HG03342 (cell line): ENCODE measurements around the gene LRMDA.

Experiments
- ATAC-seq: cut with Tn5 transposase; IDR thresholded peaks from one replicate; pipeline ENCODE4 v1.9.1; 2021; ENCODE audit warnings: mild to moderate bottlenecking, moderate library complexity; ENCODE audit not compliant: unreplicated experiment

Gene LRMDA

DNA sequence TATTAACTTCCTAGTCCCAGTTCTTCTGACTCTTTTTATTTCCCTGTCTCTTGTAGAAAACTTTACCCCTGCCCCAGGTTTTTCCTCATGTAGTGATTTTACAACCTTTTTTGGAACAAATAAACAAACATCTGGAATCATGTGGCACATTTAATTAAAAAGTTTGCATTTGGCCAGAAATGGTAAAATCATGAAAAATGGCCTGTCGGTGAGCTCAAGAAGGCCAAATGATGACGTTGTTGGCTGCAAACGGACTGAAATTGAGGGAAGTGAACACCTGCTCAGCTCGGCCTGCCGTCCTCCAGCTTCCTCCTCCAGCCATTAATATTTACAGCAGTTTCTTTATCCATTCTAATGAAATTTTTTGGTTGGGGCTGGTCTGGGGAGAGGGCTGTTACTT, 902.8 kb downstream of the LRMDA start:
- ATAC-seq: no peak

DNA sequence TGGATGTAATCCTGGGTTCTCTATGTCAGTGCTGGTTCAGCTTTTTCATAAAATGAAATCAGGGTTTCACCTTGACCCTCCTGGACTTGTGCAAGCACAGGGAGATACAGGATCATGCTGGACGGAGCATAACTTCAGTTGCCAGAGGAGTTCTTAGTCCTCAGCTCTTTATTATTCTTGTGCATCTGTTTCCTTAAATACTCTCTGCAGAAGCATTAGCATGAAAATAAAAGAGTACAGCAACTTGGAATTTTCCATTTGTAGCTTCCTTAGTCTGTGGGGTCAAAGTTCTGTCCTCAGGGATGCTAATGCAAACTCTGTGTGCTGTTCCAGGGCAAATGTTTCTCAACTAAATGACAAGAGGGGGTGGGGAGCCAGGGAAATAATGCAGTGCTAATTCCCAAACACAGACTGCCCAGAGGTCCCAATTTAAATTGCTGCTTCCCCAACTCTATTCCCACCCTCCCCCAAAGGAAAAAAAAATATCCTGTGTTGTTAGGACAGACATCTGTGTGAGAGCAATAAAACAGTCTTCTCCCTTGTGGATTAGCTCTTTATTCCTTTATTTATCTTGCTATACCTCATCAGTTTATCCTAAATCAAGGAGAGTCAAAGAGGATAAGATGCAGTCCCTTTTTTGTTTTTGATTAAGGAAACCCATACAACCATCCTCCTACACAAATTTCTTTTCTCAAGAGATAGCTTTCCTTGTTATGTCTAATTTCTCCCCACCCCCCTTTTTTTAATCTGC, 905.0 kb downstream of the LRMDA start:
- ATAC-seq: no peak

DNA sequence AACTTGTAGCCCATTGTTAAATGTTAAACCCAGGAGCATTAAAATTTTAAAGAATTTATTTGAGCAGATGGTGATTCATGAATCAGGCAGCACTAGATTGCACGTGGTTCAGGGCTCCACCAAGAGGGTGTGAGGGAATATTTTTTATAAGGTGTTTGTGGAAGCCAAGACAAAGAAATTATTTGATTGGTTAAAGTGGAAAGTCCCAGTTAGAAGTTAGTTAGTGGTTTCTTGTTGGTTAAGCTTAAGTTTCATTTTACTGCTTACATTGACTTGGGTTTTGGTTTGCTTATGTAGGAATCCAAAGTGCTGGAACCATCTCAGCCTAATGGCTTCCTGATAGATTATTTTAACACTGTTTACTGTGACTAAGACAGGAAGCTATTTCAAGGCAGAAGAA, 906.2 kb downstream of the LRMDA start:
- ATAC-seq: no peak

DNA sequence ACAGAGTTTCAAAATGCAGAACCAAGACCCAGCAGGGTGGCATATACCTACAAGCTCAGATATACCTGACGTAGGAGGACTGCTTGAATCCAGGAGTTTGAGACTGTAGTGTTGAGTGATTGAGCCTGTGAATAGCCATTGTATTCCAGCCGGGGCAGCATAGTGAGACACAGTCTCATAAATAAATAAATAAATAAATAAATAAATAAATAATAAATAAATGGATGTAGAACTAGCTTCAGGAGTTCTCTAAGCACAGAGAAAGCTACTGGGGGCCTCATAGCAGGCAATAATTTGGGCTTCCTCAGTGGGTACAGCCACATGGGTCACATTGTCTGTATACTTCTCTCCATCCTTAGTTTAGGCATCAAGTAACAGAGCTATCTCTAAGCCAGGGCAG, 906.8 kb downstream of the LRMDA start:
- no peak for ATAC-seq

DNA sequence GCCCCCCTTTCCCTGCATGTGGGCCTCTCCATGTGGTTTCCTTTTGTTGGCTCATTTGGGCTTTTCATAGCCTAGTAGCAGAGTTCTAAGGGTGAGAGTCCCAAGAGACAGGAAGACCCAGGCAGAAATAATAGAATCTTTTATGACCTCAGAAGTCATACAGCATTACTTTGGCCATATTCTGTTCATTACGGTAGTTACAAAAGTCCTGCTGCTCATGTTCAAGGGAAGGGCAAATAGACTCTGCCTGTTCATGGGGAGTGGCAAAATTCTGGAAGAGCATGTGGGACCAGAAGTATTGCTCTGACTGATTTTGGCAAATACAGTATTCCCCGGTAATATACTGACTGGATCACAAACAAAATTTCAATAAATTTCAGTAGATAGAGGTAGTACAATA, 910.3 kb downstream of the LRMDA start:
- no peak for ATAC-seq

DNA sequence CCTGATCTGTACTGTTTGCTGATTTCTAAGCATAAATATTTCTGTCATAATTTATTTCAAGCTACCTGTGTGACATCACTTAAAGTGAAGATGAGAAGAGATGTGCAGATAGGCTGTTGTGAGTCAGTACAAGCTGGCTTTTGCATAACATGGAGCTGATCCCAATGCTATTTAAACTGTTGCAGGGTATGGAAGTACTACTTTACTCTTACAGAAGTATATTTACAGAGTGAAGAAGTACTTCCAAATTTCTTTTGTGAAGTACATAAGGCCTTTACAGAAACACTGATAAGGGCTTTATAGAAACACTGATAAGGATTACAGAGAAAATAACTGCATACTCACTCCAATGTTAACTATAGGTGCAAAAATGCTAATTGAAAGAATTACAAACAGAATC, 911.6 kb downstream of the LRMDA start:
- ATAC-seq: no peak

DNA sequence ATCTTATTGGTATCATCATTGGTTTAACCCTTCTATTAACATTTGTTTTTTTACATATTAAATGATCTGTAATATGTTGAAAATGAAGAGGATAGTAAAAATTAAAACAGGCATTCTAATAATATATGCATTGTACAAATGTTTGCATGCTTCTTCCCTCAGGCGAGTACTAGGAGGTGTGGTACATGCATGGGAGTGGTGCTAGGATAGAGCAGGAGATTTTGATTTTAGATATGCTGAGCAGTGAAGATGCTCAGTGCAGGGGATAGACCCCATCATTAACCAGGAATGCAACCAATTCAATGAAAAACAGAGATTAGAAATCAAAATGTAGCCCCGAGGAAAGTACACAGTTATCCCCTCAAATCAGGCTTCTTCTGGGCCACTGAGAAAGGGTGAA, 916.4 kb downstream of the LRMDA start:
- ATAC-seq: no peak

DNA sequence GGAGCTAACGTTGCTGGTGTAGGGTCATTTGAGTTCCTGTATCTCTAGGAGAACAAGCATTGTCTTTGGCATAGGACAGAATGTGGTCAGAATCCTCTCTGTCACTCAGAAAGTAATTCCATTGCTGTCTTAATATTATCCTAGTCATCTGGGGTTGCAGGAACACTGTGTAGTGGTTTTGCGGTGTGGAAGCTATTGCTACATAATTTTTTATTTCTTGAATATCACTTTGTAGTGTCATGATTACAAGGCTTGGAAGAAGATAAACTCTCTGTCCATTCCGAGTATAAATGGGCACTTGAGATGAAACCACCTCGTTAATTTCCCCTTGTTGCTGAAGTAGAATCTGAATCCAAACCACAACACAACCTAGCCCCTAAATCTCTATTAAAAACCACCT, 919.2 kb downstream of the LRMDA start:
- ATAC-seq: no peak

DNA sequence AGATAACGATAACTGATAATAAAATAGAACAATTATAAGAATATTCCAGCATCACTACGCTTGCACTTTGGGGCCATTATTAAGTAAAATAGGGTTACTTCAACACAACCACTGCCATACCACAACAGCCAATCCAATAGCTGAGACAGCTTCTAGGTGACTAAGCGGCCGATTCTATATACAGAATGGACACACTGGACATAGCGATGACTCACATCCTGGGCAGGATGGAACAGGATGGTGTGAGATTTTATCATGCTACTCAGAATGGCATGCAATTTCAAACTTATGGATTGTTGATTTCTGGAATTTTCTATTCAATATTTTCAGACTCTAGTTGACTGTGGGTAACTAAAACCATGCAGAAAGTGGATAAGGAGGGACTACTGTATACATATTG, 920.9 kb downstream of the LRMDA start:
- no peak for ATAC-seq

DNA sequence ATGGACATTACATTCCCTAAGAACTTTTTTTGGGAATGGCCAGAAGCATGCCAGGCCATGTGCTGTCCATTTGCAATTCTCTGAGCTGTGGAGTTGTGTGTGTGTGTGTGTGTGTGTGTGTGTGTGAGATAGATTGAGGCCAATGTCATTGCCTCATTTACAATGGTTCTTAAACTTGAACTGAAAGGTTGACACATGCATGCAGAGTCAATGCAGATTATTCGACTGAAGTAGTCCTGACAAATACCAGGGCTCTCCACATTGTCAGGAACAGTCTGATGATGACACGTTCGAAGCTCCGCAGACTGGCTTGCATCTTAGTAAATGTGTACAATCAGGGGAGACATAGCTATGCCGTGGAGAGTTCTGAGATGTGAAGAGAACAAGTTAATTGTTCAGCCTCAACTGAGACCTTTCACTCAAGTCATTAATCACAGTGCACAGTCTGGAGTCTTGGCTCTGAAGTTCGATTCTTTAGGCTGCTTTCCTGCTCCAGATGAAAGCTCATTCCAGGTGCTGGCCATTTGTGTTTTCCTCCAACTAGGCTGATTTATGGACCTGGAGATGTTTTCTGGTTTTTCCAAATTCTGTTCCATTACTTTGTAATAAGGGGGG, 921.9 kb downstream of the LRMDA start:
- no peak for ATAC-seq

DNA sequence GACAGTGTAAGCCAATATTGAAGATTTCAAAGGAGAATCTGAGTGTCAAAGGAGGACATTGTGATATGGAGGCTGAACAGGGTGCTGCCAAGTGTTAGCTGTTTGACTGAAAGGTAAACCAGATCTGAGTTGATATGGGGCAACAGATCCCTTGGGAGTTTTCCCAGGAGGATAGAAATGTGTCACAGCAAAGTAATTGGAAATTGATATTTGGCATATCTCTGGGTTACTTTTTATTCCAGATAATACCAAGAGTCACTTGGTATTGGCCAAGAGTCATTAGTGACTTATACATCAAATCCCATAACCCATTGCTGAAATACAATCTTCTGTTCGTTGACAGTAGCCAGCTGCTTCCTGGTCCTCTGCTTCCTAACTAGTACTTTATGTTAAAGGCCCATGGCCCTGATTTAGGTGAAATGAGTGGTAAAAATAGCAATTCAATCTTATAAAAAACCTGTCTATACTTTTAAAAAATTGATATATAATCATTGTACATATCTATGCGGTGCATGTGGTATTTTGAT, 922.9 kb downstream of the LRMDA start:
- no peak for ATAC-seq

DNA sequence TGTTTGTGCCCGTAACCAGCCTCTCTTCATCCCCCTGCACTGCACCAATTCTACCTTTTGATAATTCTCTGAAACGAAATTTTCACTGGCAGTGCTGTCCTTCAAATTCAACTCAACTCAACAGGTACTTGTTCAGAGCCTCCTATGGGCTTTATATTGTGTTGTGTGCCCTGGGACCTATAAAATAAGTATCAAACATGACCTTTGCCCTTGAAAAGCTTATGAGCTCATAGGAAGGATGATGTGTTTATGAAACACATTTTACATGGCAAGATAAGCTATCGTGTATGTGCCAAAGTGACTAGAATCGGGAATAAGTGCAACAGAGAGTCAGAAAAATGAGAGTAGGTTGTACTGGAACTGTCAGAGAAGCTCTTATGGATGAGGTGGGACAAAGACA, 923.5 kb downstream of the LRMDA start:
- no peak for ATAC-seq

DNA sequence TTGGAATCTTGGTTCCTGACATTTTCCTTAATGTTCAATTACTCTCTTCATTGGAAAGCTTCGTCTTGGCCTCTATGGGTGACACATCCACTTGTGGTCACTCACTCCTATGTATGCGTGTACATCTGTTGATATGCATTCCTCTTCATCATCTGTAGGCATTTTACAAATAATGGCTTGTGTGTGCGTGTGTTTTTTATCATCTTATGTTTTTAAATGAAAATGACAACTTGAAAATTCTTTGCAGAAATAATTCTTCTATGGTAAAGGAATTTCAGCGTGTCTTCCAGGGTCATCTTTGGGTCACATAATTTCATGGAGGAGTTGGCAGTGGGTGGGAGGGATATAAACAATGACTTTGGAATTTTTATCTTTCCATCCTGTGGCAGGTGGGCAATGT, 925.1 kb downstream of the LRMDA start:
- ATAC-seq: no peak

DNA sequence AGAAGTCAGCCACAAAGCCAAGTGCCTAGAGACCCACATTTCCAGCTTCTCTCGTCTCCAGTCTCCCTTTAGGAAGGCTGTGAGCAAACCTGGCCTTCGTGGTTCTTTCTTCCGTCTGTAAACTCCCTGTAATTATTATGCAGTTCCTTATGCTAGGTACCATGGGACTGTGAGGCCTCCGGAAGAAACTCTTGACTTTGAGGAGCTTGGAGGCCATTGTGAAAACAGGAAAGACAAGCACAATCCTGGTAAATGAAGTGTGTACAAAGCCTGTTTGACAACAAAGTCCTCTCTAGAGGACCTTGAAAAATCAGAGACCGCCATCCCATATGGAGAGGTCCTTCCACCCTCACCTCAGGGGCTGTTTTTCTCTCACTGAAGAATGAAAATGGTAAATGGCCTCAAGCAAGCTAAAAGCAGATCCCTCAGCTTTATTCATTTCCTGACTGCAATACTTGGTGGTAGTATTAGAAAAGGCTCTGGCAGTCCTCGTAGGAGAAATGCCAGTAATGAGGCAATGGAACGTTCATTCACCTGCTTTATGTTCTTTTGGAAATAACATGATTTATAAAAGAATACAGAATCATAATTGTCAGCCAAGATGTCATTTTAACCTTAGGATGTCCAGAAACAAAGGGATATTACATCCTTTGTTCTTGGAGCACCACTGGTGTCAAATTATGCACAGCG, 926.4 kb downstream of the LRMDA start:
- ATAC-seq: no peak

DNA sequence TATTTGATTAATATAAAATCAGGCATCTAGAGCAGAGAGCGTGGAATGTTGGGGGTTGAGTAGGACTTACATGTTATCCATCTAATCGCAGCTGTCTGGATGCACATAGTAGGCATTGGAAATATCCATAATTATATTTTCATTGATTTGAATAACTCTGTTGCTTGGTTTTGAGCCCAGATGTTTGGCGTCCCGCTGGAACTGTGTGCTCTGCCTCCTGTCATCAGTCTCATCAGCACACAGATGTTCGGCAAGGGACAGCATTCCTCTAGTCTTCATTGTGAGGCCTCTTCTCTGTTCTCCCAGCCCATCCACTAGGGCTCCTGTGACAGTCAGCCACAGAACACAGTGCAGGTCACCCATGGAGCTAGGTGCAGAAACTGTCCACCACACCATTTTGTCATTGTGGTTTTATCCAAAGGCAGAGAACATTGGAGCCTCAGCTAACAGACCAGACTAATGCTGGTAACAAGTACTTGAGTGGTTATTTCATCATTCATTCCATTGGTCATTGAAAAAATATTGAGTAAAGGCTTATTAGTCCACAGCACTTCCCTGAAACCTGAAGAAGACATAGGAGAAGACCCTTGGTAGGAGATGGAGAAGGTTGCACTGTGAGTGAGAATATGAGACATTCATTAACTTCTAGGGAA, 927.4 kb downstream of the LRMDA start:
- ATAC-seq: no peak

DNA sequence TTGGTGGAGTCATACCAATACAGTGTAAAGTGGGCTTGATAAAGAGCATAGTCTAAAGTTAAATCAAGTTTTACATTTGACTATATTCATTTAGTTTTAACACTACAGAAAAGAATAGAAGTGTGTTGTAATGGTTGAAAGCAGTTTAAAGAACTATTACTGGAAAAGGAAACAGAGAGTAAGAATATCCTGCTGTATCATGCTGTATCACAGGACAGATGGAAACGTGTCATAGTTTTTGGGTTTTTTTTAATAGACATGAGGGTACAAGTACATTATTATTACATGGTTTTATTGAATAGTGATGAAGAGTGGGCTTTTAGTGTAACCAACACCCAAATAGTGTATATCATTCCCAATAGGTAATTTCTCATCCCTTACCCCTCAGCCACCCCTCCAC, 944.3 kb downstream of the LRMDA start:
- ATAC-seq: no peak

DNA sequence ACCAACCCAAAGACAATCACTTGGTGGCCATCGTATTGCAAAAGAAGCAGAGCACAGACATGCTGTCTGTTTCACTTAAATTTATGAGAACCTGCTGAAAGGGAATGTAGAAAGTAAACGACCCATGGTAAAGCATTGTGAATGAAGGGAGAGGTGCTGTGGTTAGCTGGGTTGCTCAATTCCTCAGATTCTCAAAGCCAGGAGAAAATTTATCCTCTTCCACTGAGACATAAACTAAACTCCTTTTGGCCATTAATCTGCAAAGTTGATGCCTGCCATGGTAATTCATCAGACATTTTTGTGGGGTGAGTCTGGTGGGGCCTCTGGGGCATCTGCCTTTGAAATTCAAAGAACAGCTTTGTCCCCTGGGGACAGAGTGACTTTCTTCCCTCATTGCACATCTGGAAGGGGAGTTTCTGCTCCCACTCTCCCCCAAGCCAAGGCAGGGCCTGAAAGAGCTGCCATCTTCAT, 951.0 kb downstream of the LRMDA start:
- ATAC-seq: no peak

DNA sequence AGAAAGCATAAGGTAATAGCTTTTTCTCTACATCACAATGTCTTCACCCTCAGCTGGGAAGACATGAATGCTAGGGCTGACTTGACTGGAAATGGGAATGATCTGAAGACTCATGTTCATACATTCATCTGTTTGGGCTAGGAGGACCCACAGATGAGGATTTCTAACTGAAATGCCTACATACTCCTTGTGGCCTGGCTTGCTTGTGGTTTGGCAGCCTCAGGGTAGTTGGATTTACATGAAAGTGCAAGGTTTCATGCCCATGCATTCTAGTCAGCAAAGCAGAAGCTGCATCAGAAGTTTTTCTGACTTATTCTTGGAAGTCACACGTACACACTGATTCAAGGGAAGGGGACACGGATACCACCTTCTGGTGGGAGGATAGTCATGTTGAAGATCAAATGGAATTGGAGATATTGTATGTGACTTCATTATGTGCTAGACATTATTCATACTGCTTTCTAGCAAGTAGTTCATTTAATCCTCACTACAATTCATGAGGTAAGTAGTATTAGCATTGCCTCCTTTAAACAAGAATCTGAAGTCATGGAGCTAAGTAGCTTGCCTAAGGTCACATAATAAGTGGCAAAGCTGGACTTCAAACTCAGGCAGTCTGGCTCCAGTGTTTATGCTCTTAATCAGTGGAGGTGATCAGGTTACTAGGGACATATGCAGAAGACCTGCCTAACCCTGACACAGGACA, 957.0 kb downstream of the LRMDA start:
- no peak for ATAC-seq

DNA sequence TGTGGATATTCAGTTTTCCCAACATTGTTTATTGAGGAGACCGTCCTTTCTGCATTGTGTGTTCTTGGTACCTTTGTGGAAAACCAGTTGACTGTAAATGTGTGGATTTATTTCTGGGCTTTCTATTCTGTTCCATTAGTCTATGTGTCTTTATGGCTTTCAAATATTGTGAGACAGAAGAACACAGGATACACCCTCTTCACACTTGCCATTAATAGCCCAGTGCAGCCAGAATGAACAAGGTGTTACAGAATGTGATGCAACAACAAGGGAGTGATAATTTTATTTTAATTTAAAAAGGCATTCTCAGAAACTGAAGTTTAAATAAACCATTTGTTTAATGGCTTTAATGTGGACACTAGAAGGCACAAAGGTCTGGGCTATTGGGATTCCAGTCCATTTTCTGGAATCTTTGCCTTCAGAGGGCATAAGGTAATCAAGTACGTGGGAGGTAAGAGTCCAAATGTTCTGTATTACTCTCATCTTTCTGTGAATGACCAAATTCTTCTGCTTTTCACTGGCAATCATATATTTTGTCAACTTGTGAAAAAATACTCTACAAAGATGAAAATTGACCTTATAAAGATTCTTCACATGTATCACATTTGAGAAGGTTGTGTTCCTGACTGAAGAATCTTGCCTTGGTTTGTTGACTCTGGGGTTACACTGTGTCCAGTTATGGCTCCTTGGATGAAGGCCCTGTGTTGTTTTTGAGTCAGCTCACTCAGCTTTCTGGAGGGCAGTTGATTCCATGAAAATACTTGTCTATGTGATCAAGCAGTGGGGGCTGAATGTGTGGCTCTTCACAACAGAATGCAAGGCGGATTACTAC, 962.7 kb downstream of the LRMDA start:
- no peak for ATAC-seq

DNA sequence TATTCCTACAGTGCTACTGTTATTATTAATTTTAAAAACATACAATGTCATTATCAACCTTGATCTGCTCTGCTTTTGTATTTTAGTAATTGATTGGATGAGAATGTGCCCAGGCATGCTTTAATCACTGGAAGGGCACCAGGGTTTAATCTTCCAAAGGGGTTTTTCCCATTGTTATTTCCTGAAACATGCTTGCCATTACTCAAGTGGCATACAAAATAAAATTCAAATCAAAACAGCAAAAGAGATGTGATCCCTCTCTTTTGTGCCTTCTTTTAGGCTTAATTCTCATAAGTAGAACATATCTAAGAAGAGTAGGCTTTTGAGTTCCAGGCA, 963.3 kb downstream of the LRMDA start:
- no peak for ATAC-seq
